Measurements from ENCODE around the gene SYNJ2. TPM values are rescaled to one million over a fixed set of nuclear protein-coding genes. Genes with fewer than 3 reads are reported as not detected.
A peak's percentile ranks its signal among the peaks of the same experiment; 100 is the strongest.

Gene SYNJ2
- total RNA-seq, 1 experiment from 2014 or later, result 24.5 TPM

GRCh38 chr6:157961832-157962575 is 19.7 kb upstream of the SYNJ2 start:
- Histone ChIP-seq H2AK5ac (ENCODE audit: insufficient read length, low read length) (no peak overlapping the region), H3K79me1 (ENCODE audit: insufficient read depth, low read depth, low read length, poor library complexity, severe bottlenecking) (no peaks in the 10 kb centered on the region), H3K23ac (ENCODE audit: insufficient read length, low read depth, low read length) (no peak overlapping the region), H3K4me1 (ENCODE audit: insufficient read depth, low read length) (0 out of 2 replicates have a peak, but pooled peaks cover 3% of the 10 kb centered on the region), H2BK20ac (ENCODE audit: low read depth, low read length, poor library complexity, severe bottlenecking) (no peak overlapping the region), H2BK5ac (ENCODE audit: insufficient read length, low read length) (no peak overlapping the region), H4K8ac (replicated peaks; ENCODE audit: insufficient read length, low read depth, low read length) (no peak overlapping the region), H3K4ac (ENCODE audit: low read depth, low read length) (no peak overlapping the region), H3K27me3 (ENCODE audit: insufficient read depth, low read length) (no peaks in the 10 kb centered on the region), H3K23me2 (ENCODE audit: insufficient read length, low read depth, low read length, poor library complexity, severe bottlenecking) (no peaks in the 10 kb centered on the region), H2BK15ac (ENCODE audit: low read depth, low read length) (no peak overlapping the region), H3K56ac (ENCODE audit: insufficient read length, low read depth, low read length) (no peak overlapping the region), H3K9me3 (ENCODE audit: control insufficient read depth, low read depth, low read length) (peaks cover 6% of the 10 kb centered on the region), H3K18ac (ENCODE audit: insufficient read length, low read depth, low read length) (no peak overlapping the region), H4K91ac (ENCODE audit: insufficient read length, low read depth, low read length) (no peak overlapping the region), H2BK12ac (ENCODE audit: insufficient read length, low read depth, low read length) (no peak overlapping the region), H3K14ac (ENCODE audit: insufficient read depth, low read length) (no peak overlapping the region), H3K9ac (ENCODE audit: extremely low read depth, insufficient read length, low read length) (no peak overlapping the region), H4K20me1 (ENCODE audit: control insufficient read depth, insufficient read depth, insufficient read length) (no peaks in the 10 kb centered on the region), H2BK120ac (ENCODE audit: low read depth, low read length, poor library complexity, severe bottlenecking) (no peak overlapping the region), H3T11ph (ENCODE audit: low read length) (no peak overlapping the region), H3K4me2 (ENCODE audit: insufficient read depth, insufficient read length, low read length) (no peak overlapping the region), H3K27ac (ENCODE audit: insufficient read length, low read depth, low read length) (no peak overlapping the region), H3K79me2 (ENCODE audit: insufficient read depth, low read length) (no peaks in the 10 kb centered on the region), H4K5ac (ENCODE audit: insufficient read length, low read depth, low read length) (no peak overlapping the region), H2AFZ (ENCODE audit: low read length) (no peak overlapping the region)
- no peaks in the 10 kb centered on the region for H3K27me3 Mint-ChIP-seq (ENCODE audit: low read depth)
- WGBS (ENCODE audit: extremely low coverage, insufficient read length, low lambda C conversion rate), result no CpG with 5 or more reads among the region's 13 CpGs
- H3K4me1 Mint-ChIP-seq, result peaks cover 21 to 28% of the 10 kb centered on the region in 2 experiments
- no peak overlapping the region for H3K4me3 Mint-ChIP-seq
- H3K36me3 Mint-ChIP-seq (ENCODE audit: insufficient read depth in 1 of 3, low read depth in 3 of 3), result peaks cover 14 to 24% (median 21%) of the 10 kb centered on the region in 3 experiments
- TF ChIP-seq CTCF (conservative IDR thresholded peaks at IDR 0.05), result no peak
- peaks cover 27 to 28% of the 10 kb centered on the region in 2 experiments for H3K9me3 Mint-ChIP-seq
- no peak for DNase-seq
- H3K27ac Mint-ChIP-seq, result peak overlapping the region in 1 of 3 experiments; percentile 54; a peak in 1 of 7 replicates
